ENCODE data around the gene TMEM243.

The TMEM243 gene

GRCh38 chr7:87154569-87154968 is 65.0 kb downstream of the TMEM243 start:
- no peak for DNase-seq

DNA sequence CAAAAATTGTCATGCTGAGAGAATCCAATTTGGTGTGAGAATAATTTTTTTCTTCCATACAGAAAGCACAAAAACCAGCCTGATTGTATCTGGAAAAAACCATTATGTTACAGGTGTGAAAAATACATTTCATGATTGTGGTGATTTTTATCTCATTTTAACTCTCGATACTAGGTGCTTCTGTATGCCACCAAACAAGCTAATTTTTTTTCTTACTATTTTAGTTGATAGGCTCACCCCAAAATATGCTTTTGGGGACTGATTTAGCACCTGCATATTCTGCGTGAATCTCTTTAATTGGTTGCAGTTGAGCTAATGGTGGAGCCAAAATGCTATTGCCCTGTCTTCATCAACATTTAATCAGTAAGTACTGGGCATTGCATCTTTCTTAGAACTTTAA is 65.4 kb downstream of the TMEM243 start:
- no peak for DNase-seq

GRCh38 chr7:87152897-87153641 is 66.5 kb downstream of the TMEM243 start:
- peak; percentile 45 for DNase-seq

GRCh38 chr7:87152112-87152896 is 67.2 kb downstream of the TMEM243 start, which contains the start of gene DMTF1:
DMTF1 (plus strand) TSS chr7:87152453; CDS start chr7:87164942, 12,489 bp downstream.
- DNase-seq = peak; percentile 91

DNA sequence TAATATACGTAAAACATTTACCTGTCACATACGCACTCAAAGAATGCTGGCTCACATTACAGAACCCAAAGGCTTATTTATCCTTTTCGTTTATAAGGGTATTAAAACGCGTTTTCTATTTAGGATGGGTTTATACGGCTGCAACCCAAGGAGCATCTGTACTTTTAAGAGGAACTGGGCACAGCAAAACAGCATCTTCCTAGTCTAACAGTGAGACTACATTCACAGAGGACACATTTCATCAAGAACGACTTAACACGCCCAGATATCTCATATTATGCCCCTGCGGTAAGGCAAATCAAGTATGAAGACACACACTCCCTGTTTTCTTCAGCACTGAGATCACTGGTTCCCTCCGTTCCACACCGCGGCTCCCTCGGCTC is 67.8 kb downstream of the TMEM243 start:
- no peak for DNase-seq

DNA sequence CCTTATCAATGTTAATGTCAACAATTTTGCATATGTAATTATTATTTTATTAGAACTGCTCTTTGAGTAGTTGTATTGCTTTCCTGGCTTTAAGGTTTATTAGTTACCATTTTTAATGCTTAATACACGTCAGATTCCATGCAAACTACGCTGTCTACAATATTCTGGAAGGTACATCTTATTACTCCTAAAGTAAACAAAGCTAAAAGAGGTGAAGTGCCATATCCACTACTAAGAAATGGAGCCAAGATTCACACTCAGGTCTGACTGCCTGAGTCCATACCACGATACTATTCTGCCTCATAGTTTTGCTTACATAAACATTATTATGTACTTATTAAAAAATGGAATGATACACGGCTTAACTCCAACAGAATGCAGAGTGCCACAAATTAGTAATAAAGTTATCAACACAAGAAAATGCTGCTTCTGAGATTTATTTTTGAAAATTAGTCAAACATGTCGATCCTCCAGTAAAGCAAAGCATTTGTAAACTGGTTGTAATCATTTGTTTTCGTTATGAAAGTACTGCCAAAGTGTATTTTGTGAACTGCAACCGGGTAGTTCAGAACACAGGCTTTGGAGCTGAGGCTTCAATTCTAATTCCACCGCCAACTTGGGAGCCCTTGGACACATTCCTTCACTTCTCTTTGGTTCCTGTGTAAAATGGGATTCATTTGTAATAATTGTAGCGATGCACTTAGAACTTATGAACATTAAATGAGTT is 68.4 kb downstream of the TMEM243 start:
- no peak for DNase-seq

GRCh38 chr7:87148332-87148955 is 71.1 kb downstream of the TMEM243 start:
- no peak for DNase-seq

DNA sequence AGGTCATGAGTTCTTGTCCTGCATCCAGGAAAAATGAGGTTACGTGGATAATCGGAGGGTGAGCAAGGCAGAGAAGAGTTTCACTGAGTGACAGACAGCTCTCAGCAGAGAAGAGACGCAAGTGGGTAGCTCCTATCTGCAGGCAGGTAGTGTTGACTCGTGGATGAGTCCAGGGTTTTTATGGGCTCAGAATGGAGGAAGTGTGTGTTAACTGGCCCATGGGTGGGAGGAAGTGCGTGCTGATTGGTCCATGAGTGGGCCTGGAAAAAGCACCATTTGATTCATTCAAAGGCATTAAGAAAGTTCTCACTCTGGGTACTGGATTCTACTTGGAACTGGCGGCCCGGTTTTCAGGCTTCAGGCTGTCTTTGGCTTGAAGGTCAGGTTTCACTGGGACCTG is 72.0 kb downstream of the TMEM243 start:
- DNase-seq = no peak

- no peak for DNase-seq
These were observed 72.7 kb downstream of the TMEM243 start for GRCh38 chr7:87146740-87147386.

Measured in activated CD4-positive, alpha-beta T cell treated with anti-CD3 and anti-CD28 coated beads, Interleukin-2, amount 50 U/mL, for 16 hours (primary cell).